PC-9 (cell line): ENCODE results near the gene MAN1C1. TPM values are rescaled to one million over a fixed set of nuclear protein-coding genes. Genes with fewer than 3 reads are reported as not detected.

Source experiments
- BruUV-seq: library from RNA; stranded (reverse); fragments of 400-500 nt; replicated peaks from 2 replicates; lab custom pipeline; 2021; lab: Mats Ljungman, UMichigan
- CTCF ChIA-PET: fragments of 300-600 bp; sonication (Branson Sonifier 250); formaldehyde crosslinking; loops from one replicate; lab custom pipeline; 2022; ENCODE audit warnings: antibody characterized with exemption; lab: Charles Lee
- POLR2A ChIA-PET: fragments of 300-600 bp; sonication (Branson Sonifier 250); formaldehyde crosslinking; loops from one replicate; lab custom pipeline; 2022; ENCODE audit warnings: antibody characterized with exemption; ENCODE audit not compliant: unreplicated experiment; lab: Charles Lee
- DNase-seq, 2 experiments: peaks; one replicate each; pipeline versions ENCODE4 v3.0.0 to v3.0.0-alpha.2; 2015 to 2022; ENCODE audit warnings: mixed read lengths in 1 of 2
- H2AFZ ChIP-seq: fragments of 200-600 bp; sonication (generic); 2 replicates; pipeline ENCODE4 v1.8.1; 2017; ENCODE audit warnings: antibody characterized with exemption
- H3F3A ChIP-seq: fragments of 200-600 bp; sonication (generic); 2 replicates; pipeline ENCODE4 v1.8.1; 2017; ENCODE audit warnings: antibody characterized with exemption, mild to moderate bottlenecking, low read depth; ENCODE audit not compliant: insufficient read depth
- H3K27ac ChIP-seq: fragments of 200-600 bp; sonication (generic); 2 replicates; pipeline ENCODE4 v1.6.1; 2016; ENCODE audit warnings: mixed run types
- H3K27me3 ChIP-seq: fragments of 200-600 bp; sonication (generic); 2 replicates; pipeline ENCODE4 v1.6.1; 2016; ENCODE audit warnings: low read depth, mixed run types; ENCODE audit not compliant: insufficient read depth
- H3K36me3 ChIP-seq: fragments of 200-600 bp; sonication (generic); 2 replicates; pipeline ENCODE4 v1.6.1; 2016; ENCODE audit warnings: low read depth, mixed run types
- H3K4me1 ChIP-seq: fragments of 200-600 bp; sonication (generic); replicated peaks from 2 replicates; pipeline ENCODE4 v1.6.1; 2016; ENCODE audit warnings: mixed run types; ENCODE audit not compliant: insufficient read depth
- H3K4me2 ChIP-seq: fragments of 200-600 bp; sonication (generic); 2 replicates; pipeline ENCODE4 v1.6.1; 2017; ENCODE audit warnings: mixed run types
- H3K4me3 ChIP-seq: fragments of 200-600 bp; sonication (generic); 2 replicates; pipeline ENCODE4 v1.6.1; 2016; ENCODE audit warnings: mixed run types
- H3K79me2 ChIP-seq: fragments of 200-600 bp; sonication (generic); 2 replicates; pipeline ENCODE4 v1.6.1; 2017; ENCODE audit warnings: low read depth, mixed run types
- H3K9me2 ChIP-seq: fragments of 200-600 bp; sonication (generic); 2 replicates; pipeline ENCODE4 v1.8.1; 2017; ENCODE audit warnings: mild to moderate bottlenecking; ENCODE audit not compliant: insufficient read depth
- H3K9me3 ChIP-seq: fragments of 200-600 bp; sonication (generic); 2 replicates; pipeline ENCODE4 v1.8.1; 2016; ENCODE audit warnings: low read depth; ENCODE audit not compliant: insufficient read depth
- H4K20me1 ChIP-seq: fragments of 200-600 bp; sonication (generic); 2 replicates; pipeline ENCODE4 v1.8.1; 2017; ENCODE audit not compliant: insufficient read depth
- EZH2 ChIP-seq: fragments of 200-600 bp; sonication (generic); IDR thresholded peaks from 2 replicates; pipeline ENCODE4 v1.8.0; 2017; ENCODE audit warnings: antibody characterized with exemption, low read depth
- intact Hi-C: fragments of 100-400 bp; cut with micrococcal nuclease; formaldehyde crosslinking; loops from one replicate; pipeline ENCODE4 v1.10.0; 2022; ENCODE audit not compliant: unreplicated experiment
- total RNA-seq: library from RNA; stranded (reverse); gene quantifications from 2 replicates; pipeline ENCODE4 v1.2.3, GENCODE V29; 2021
- TF ChIP-seq, protein P1 (sequence below): fragments of 200-600 bp; sonication (generic); conservative IDR thresholded peaks from 2 replicates; pipeline ENCODE4 v1.6.1; 2017; ENCODE audit warnings: mixed run types, antibody characterized with exemption, mild to moderate bottlenecking, moderate library complexity

MAN1C1 gene
- total RNA-seq, 1 experiment from 2014 or later, result 0.41 TPM

DNA sequence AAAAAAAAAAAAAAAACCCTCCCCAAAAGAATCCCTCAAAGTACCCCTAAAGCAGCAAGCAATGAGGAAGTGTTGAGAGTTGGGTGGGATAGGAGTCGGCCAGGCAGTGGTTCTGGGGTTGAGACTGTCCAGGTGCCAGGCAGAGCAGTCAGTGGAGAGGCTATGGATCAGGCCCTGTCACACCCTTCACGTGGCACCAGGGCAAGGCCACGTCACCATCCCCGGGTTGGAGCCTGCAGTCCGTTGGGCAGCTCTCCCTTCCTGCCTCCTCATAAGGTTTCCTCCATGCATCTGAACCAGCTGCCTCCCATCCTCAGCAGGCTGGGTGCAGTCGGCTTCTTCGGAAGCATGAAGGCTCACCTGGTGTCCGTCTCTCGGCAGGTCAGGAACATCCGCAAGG lies 146.9 kb downstream of the MAN1C1 start:
- H3K4me3 ChIP-seq, result no peak overlapping the region
- no peaks in the 10 kb centered on the region for H3K79me2 ChIP-seq
- intact Hi-C loops, result no loop called here
- H3K27me3 ChIP-seq, result no peaks in the 10 kb centered on the region
- no peak for TF ChIP-seq EZH2
- TF ChIP-seq, protein P1, sequence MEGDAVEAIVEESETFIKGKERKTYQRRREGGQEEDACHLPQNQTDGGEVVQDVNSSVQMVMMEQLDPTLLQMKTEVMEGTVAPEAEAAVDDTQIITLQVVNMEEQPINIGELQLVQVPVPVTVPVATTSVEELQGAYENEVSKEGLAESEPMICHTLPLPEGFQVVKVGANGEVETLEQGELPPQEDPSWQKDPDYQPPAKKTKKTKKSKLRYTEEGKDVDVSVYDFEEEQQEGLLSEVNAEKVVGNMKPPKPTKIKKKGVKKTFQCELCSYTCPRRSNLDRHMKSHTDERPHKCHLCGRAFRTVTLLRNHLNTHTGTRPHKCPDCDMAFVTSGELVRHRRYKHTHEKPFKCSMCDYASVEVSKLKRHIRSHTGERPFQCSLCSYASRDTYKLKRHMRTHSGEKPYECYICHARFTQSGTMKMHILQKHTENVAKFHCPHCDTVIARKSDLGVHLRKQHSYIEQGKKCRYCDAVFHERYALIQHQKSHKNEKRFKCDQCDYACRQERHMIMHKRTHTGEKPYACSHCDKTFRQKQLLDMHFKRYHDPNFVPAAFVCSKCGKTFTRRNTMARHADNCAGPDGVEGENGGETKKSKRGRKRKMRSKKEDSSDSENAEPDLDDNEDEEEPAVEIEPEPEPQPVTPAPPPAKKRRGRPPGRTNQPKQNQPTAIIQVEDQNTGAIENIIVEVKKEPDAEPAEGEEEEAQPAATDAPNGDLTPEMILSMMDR, result no peak
- H3K4me1 ChIP-seq, result no peaks in the 10 kb centered on the region
- no peaks in the 10 kb centered on the region for H3K9me3 ChIP-seq
- DNase-seq, result no peak
- H2AFZ ChIP-seq, result no peak overlapping the region
- POLR2A ChIA-PET, result no interaction called here
- H3K36me3 ChIP-seq, result no peaks in the 10 kb centered on the region
- H4K20me1 ChIP-seq, result no peaks in the 10 kb centered on the region
- CTCF ChIA-PET, result no interaction called here
- H3K9me2 ChIP-seq, result no peaks in the 10 kb centered on the region
- no peak overlapping the region for H3K4me2 ChIP-seq
- no peaks in the 10 kb centered on the region for H3F3A ChIP-seq
- BruUV-seq, result no TSS peak
- H3K27ac ChIP-seq, result no peak overlapping the region

DNA sequence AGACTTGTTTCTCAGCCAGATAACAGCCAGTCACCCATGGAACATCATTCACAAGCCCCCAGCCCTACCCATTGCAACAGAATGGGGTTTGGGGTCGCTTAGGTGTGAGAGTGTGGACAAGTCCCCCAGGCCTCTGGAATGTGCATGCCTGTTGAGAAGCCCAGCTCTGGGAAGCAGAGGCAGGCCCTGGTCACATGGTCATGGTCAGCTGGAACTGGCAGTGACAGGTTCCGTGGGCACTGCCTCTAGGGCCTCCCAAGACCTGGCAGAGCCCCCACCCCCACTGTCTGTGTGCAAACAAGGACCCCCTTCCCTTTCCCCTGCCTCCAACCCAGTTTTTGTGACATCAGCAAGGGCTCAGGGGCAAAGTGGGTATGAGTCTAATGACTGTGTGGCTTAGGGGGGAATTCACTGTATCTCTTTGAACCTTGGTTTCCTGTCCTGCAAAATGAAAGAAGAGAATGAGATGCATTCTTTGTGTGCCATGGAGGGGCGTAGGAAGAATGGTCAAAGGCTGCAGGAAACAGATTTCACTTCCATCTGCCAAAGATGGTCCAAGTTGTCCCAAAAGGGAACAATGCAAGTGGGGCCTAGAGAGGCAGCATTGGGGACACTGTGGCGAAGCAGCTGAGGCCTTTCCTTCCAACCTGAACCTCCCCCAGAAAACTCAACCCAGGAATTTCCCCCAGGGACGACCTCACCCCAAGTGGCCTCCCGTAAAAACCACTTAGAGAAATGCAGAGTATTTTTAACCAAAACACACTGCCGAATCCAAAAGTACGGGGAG lies 148.7 kb downstream of the MAN1C1 start:
- Histone ChIP-seq H3F3A (no peaks in the 10 kb centered on the region), H4K20me1 (no peaks in the 10 kb centered on the region), H3K27ac (no peak overlapping the region), H3K27me3 (no peaks in the 10 kb centered on the region), H3K4me1 (no peaks in the 10 kb centered on the region), H3K36me3 (no peaks in the 10 kb centered on the region), H3K4me3 (no peak overlapping the region), H2AFZ (no peak overlapping the region), H3K9me3 (no peaks in the 10 kb centered on the region), H3K79me2 (no peaks in the 10 kb centered on the region), H3K9me2 (no peaks in the 10 kb centered on the region), H3K4me2 (no peak overlapping the region)
- CTCF ChIA-PET, result no interaction called here
- intact Hi-C loops, result no loop called here
- POLR2A ChIA-PET, result interaction anchor here (0.6 kb wide), 1 partner anchor 278 kb away, joined by 5 read pairs; no protein-coding TSS in a partner anchor
- no TSS peak for BruUV-seq
- no peak for DNase-seq
- no peak for TF ChIP-seq EZH2
- TF ChIP-seq, protein P1, result no peak

DNA sequence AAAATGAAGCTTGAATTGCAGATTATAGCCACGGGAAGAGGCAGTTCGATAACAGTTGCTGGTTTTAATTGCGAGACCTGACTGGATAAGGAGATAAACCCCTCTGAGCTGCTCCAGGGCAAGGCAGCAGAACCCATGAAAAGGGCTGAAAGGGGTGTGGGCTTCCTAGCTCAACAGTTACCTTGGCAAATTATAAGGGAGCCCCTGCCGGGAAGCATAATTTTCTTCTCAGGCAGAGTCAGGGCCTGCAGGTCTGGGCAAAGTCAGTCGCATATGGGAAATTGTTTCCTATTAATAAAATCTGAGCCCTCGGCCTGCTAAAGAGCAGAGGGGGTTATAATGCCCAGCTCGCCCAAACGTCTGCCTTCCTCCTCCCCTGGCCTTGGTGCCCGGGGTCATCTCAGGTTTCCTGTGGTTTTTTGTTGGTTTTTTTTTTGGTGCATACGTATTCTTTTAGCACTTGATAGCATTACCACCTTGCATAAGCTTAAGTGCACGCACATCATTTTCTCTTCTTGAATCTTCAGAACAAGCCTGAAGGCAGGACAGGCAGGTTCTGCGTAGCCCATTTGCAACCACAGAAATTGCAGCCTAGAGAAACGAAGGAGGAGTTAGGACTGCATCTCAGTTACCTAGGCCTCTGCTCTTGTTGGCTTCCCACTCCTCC lies 149.5 kb downstream of the MAN1C1 start:
- Histone ChIP-seq H3K4me3 (no peak overlapping the region), H3K9me3 (no peaks in the 10 kb centered on the region), H3K79me2 (no peaks in the 10 kb centered on the region), H3K27me3 (no peaks in the 10 kb centered on the region), H3K27ac (no peak overlapping the region), H3K4me1 (no peaks in the 10 kb centered on the region), H4K20me1 (no peaks in the 10 kb centered on the region), H2AFZ (no peak overlapping the region), H3K4me2 (no peak overlapping the region), H3K36me3 (no peaks in the 10 kb centered on the region), H3K9me2 (no peaks in the 10 kb centered on the region), H3F3A (no peaks in the 10 kb centered on the region)
- ChIA-PET POLR2A (interaction anchor here (0.6 kb wide), 1 partner anchor 279 kb away, joined by 5 read pairs; no protein-coding TSS in a partner anchor), CTCF (no interaction called here)
- intact Hi-C loops, result no loop called here
- DNase-seq, result no peak
- TF ChIP-seq, protein P1, result no peak
- TF ChIP-seq EZH2, result no peak
- no TSS peak for BruUV-seq
